ENCODE data around the gene STEAP2. TPM values are rescaled to one million over a fixed set of nuclear protein-coding genes. Genes with fewer than 3 reads are reported as not detected.

The STEAP2 gene
- total RNA-seq, 1 experiment from 2014 or later = 13.4 TPM

GRCh38 chr7:90178679-90179278, 32.8 kb upstream of the STEAP2 start:
- Histone ChIP-seq H3K4me1 (ENCODE audit: control insufficient read depth in 1 of 2, insufficient read depth in 2 of 2, low read length in 2 of 2) (peaks cover 35 to 45% of the 10 kb centered on the region in 2 experiments), H3K4me2 (ENCODE audit: low read length) (peak overlapping the region; percentile 72), H3K9me2 (ENCODE audit: insufficient read depth) (no peaks in the 10 kb centered on the region), H3K27me3 (ENCODE audit: insufficient read depth, low read length) (no peaks in the 10 kb centered on the region), H3K79me2 (ENCODE audit: insufficient read depth, low read length) (no peaks in the 10 kb centered on the region), H3K9ac (ENCODE audit: low read length) (peak overlapping the region; percentile 55), H3K9me3 (ENCODE audit: control insufficient read depth in 1 of 2, insufficient read depth in 1 of 2, low read depth in 1 of 2, low read length in 2 of 2) (peaks cover 14% of the 10 kb centered on the region in 2 experiments; a peak in 2 of 4 replicates), H4K20me1 (ENCODE audit: insufficient read depth) (no peaks in the 10 kb centered on the region), H3K27ac (ENCODE audit: low read depth, low read length) (peak overlapping the region; percentile 83), H3K36me3 (ENCODE audit: control insufficient read depth in 1 of 2, insufficient read depth in 2 of 2, low read length in 2 of 2) (0 out of 4 replicates have a peak, but pooled peaks cover 0 to 3% of the 10 kb centered on the region in 2 experiments), H3K4me3 (replicated peaks in 1 of 2; ENCODE audit: low read depth in 1 of 2, low read length in 2 of 2) (peak overlapping the region in 1 of 2 experiments; percentile 38; a peak in 3 of 4 replicates), H2AFZ (ENCODE audit: low read depth, low read length, poor library complexity, severe bottlenecking) (peak overlapping the region; percentile 90)
- no TSS peak for BruUV-seq (replicated peaks)
- DNase-seq (ENCODE audit: low read depth, low spot score) = peak; percentile 97
- ChIA-PET POLR2A (interaction anchor here (0.7 to 3.0 kb wide), 7 partner anchors 8 to 82 kb away, joined by 3 to 10 read pairs (median 4); partner anchors contain the start of gene STEAP2), RAD21 (ENCODE audit: low non-redundant PET in 1 of 2, low total read pairs in 2 of 2, uncharacterized antibody in 2 of 2, unreplicated experiment in 2 of 2) (interaction anchor here in 1 of 2 experiments (0.6 kb wide), 1 partner anchor 26 kb away, joined by 3 read pairs; no protein-coding TSS in a partner anchor), CTCF (interaction anchor here (1.2 to 1.5 kb wide), 2 partner anchors 33 to 249 kb away, joined by 3 to 5 read pairs; partner anchors contain the start of gene STEAP2)
- ATAC-seq = peak; percentile 94
- intact Hi-C loops (cut with micrococcal nuclease) = loop anchor here (2.0 kb wide), 1 partner anchor 32 kb away; the partner anchor contains the start of gene STEAP2
- TF ChIP-seq ZFX (IDR thresholded peaks at IDR 0.05) (no peak), SIN3A (IDR thresholded peaks at IDR 0.05; ENCODE audit: low read depth) (peak; percentile 89), POLR2A (IDR thresholded peaks at IDR 0.05; ENCODE audit: borderline replicate concordance, extremely low read depth, insufficient read depth, insufficient read length) (no peak), JUND (IDR thresholded peaks at IDR 0.05) (peak; percentile 98), EGR1 (IDR thresholded peaks at IDR 0.05; ENCODE audit: low read depth) (peak; percentile 63), SP1 (IDR thresholded peaks at IDR 0.05; ENCODE audit: low read depth) (peak; percentile 97), ELF1 (IDR thresholded peaks at IDR 0.05; ENCODE audit: borderline replicate concordance, low read depth) (no peak; the same call in 1 of the 2 replicates), CBX3 (IDR thresholded peaks at IDR 0.05; ENCODE audit: low read depth) (peak; percentile 96), EZH2phosphoT487 (IDR thresholded peaks at IDR 0.05; ENCODE audit: borderline replicate concordance) (no peak), YY1 (IDR thresholded peaks at IDR 0.05; ENCODE audit: extremely low read depth, insufficient replicate concordance, low read depth, low read length) (no peak), CTCF (IDR thresholded peaks at IDR 0.05 in 2 of 3, conservative IDR thresholded peaks at IDR 0.05 in 1 of 3; ENCODE audit: borderline replicate concordance in 1 of 3, insufficient read depth in 1 of 3, low read depth in 2 of 3, low read length in 2 of 3) (no peak), TCF7L2 (IDR thresholded peaks at IDR 0.05; ENCODE audit: borderline replicate concordance, extremely low read depth, insufficient read depth, insufficient read length) (peak; percentile 83), CEBPB (IDR thresholded peaks at IDR 0.05; ENCODE audit: low read depth) (peak; percentile 90), MAX (IDR thresholded peaks at IDR 0.05) (no peak; the same call in 1 of the 2 replicates), FOSL1 (IDR thresholded peaks at IDR 0.05; ENCODE audit: low read depth) (peak; percentile 100), EZH2 (IDR thresholded peaks at IDR 0.05) (no peak), RAD21 (IDR thresholded peaks at IDR 0.05; ENCODE audit: low read depth) (0 out of 2 replicates have a peak, but pooled peaks have one; percentile 1)
- TF ChIP-seq, protein P1, sequence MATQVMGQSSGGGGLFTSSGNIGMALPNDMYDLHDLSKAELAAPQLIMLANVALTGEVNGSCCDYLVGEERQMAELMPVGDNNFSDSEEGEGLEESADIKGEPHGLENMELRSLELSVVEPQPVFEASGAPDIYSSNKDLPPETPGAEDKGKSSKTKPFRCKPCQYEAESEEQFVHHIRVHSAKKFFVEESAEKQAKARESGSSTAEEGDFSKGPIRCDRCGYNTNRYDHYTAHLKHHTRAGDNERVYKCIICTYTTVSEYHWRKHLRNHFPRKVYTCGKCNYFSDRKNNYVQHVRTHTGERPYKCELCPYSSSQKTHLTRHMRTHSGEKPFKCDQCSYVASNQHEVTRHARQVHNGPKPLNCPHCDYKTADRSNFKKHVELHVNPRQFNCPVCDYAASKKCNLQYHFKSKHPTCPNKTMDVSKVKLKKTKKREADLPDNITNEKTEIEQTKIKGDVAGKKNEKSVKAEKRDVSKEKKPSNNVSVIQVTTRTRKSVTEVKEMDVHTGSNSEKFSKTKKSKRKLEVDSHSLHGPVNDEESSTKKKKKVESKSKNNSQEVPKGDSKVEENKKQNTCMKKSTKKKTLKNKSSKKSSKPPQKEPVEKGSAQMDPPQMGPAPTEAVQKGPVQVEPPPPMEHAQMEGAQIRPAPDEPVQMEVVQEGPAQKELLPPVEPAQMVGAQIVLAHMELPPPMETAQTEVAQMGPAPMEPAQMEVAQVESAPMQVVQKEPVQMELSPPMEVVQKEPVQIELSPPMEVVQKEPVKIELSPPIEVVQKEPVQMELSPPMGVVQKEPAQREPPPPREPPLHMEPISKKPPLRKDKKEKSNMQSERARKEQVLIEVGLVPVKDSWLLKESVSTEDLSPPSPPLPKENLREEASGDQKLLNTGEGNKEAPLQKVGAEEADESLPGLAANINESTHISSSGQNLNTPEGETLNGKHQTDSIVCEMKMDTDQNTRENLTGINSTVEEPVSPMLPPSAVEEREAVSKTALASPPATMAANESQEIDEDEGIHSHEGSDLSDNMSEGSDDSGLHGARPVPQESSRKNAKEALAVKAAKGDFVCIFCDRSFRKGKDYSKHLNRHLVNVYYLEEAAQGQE (IDR thresholded peaks at IDR 0.05; ENCODE audit: low read depth) = no peak
- TF ChIP-seq, protein P2, sequence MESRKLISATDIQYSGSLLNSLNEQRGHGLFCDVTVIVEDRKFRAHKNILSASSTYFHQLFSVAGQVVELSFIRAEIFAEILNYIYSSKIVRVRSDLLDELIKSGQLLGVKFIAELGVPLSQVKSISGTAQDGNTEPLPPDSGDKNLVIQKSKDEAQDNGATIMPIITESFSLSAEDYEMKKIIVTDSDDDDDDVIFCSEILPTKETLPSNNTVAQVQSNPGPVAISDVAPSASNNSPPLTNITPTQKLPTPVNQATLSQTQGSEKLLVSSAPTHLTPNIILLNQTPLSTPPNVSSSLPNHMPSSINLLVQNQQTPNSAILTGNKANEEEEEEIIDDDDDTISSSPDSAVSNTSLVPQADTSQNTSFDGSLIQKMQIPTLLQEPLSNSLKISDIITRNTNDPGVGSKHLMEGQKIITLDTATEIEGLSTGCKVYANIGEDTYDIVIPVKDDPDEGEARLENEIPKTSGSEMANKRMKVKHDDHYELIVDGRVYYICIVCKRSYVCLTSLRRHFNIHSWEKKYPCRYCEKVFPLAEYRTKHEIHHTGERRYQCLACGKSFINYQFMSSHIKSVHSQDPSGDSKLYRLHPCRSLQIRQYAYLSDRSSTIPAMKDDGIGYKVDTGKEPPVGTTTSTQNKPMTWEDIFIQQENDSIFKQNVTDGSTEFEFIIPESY (IDR thresholded peaks at IDR 0.05; ENCODE audit: extremely low read depth, insufficient replicate concordance, low read length) = peak; percentile 67

All from HCT116 (cell line).